ENCODE results near the gene MMP24. TPM values are rescaled to one million over a fixed set of nuclear protein-coding genes. Genes with fewer than 3 reads are reported as not detected.

The MMP24 gene
- total and polyA plus RNA-seq, 4 donors = 0.20 to 1.2 (median 0.57) TPM

- H3K9me3 ChIP-seq (ENCODE audit: control insufficient read depth, low read length) = no peaks in the 10 kb centered on the region
- 15 to 19% methylated on average over 8 of the region's 8 CpGs for WGBS, 2 donors
- H3K36me3 ChIP-seq (ENCODE audit: control insufficient read depth in 1 of 2, insufficient read depth in 2 of 2, low read length in 1 of 2) = no peaks in the 10 kb centered on the region
- peak; percentile 84 to 86 for DNase-seq
- H3K27me3 ChIP-seq (ENCODE audit: control insufficient read depth in 1 of 2, insufficient read depth in 2 of 2, low read length in 1 of 2) = no peaks in the 10 kb centered on the region
- intact Hi-C loops (cut with DNase I) = loop anchor here (2.0 to 10.0 kb wide), 6 partner anchors 57 to 383 kb away; partner anchors contain the start of genes EDEM2 (in 1 of the 2), GGT7 (in 1 of the 2) and NCOA6 (in 1 of the 2)
- ATAC-seq (ENCODE audit: low FRiP score) = peak; percentile 96
- H3K4me3 ChIP-seq (ENCODE audit: low read length in 2 of 2) = peak overlapping the region in 1 of 2 donors; percentile 15
- no peaks in the 10 kb centered on the region for H3K4me1 ChIP-seq (ENCODE audit: control insufficient read depth in 1 of 2, insufficient read depth in 2 of 2, low read length in 2 of 2)
- H3K27ac ChIP-seq (ENCODE audit: low read depth in 1 of 2, low read length in 2 of 2) = peak overlapping the region in 1 of 2 donors; percentile 96
Measured at GRCh38 chr20:35207950-35208611, 18.4 kb upstream of the MMP24 start.

- H3K27ac ChIP-seq (ENCODE audit: low read depth in 1 of 2, low read length in 2 of 2) = no peak overlapping the region
- DNase-seq (no peak), ATAC-seq (ENCODE audit: low FRiP score) (no peak)
- H3K4me3 ChIP-seq (ENCODE audit: low read length in 2 of 2) = no peak overlapping the region
- 92 to 93% methylated on average over 12 of the region's 12 CpGs for WGBS, 2 donors
- H3K36me3 ChIP-seq (ENCODE audit: control insufficient read depth in 1 of 2, insufficient read depth in 2 of 2, low read length in 1 of 2) = peaks cover 0 to 2% of the 10 kb centered on the region in 2 donors
- H3K4me1 ChIP-seq (ENCODE audit: control insufficient read depth in 1 of 2, insufficient read depth in 2 of 2, low read length in 2 of 2) = no peaks in the 10 kb centered on the region
- no peaks in the 10 kb centered on the region for H3K9me3 ChIP-seq (ENCODE audit: control insufficient read depth, low read length)
- intact Hi-C loops (cut with DNase I) = no loop called here
- no peaks in the 10 kb centered on the region for H3K27me3 ChIP-seq (ENCODE audit: control insufficient read depth in 1 of 2, insufficient read depth in 2 of 2, low read length in 1 of 2)
Measured at GRCh38 chr20:35215066-35215956, 11.2 kb upstream of the MMP24 start.

- Histone ChIP-seq H3K27me3 (ENCODE audit: control insufficient read depth in 1 of 2, insufficient read depth in 2 of 2, low read length in 1 of 2) (no peaks in the 10 kb centered on the region), H3K27ac (ENCODE audit: low read depth in 1 of 2, low read length in 2 of 2) (no peak overlapping the region), H3K36me3 (ENCODE audit: control insufficient read depth in 1 of 2, insufficient read depth in 2 of 2, low read length in 1 of 2) (peaks cover 0 to 2% of the 10 kb centered on the region in 2 donors), H3K4me3 (ENCODE audit: low read length in 2 of 2) (no peak overlapping the region), H3K9me3 (ENCODE audit: control insufficient read depth, low read length) (no peaks in the 10 kb centered on the region), H3K4me1 (ENCODE audit: control insufficient read depth in 1 of 2, insufficient read depth in 2 of 2, low read length in 2 of 2) (no peaks in the 10 kb centered on the region)
- DNase-seq (no peak), ATAC-seq (ENCODE audit: low FRiP score) (no peak)
- intact Hi-C loops (cut with DNase I) = no loop called here
- 90 to 93% methylated on average over 5 of the region's 5 CpGs for WGBS, 2 donors
Measured at GRCh38 chr20:35216541-35216940, 9.9 kb upstream of the MMP24 start.

GRCh38 chr20:35223941-35224340 is 2.5 kb upstream of the MMP24 start:
- intact Hi-C loops (cut with DNase I) = no loop called here
- DNase-seq (no peak), ATAC-seq (ENCODE audit: low FRiP score) (no peak)
- Histone ChIP-seq H3K4me3 (ENCODE audit: low read length in 2 of 2) (no peak overlapping the region), H3K4me1 (ENCODE audit: control insufficient read depth in 1 of 2, insufficient read depth in 2 of 2, low read length in 2 of 2) (no peaks in the 10 kb centered on the region), H3K9me3 (ENCODE audit: control insufficient read depth, low read length) (no peaks in the 10 kb centered on the region), H3K36me3 (ENCODE audit: control insufficient read depth in 1 of 2, insufficient read depth in 2 of 2, low read length in 1 of 2) (no peaks in the 10 kb centered on the region), H3K27ac (ENCODE audit: low read depth in 1 of 2, low read length in 2 of 2) (no peak overlapping the region), H3K27me3 (ENCODE audit: control insufficient read depth in 1 of 2, insufficient read depth in 2 of 2, low read length in 1 of 2) (no peaks in the 10 kb centered on the region)
- WGBS, 2 donors = 95 to 97% methylated on average over 5 of the region's 5 CpGs

GRCh38 chr20:35224536-35224935 is 2.0 kb upstream of the MMP24 start:
- H3K4me1 ChIP-seq (ENCODE audit: control insufficient read depth in 1 of 2, insufficient read depth in 2 of 2, low read length in 2 of 2) = no peaks in the 10 kb centered on the region
- H3K27me3 ChIP-seq (ENCODE audit: control insufficient read depth in 1 of 2, insufficient read depth in 2 of 2, low read length in 1 of 2) = no peaks in the 10 kb centered on the region
- no peak overlapping the region for H3K27ac ChIP-seq (ENCODE audit: low read depth in 1 of 2, low read length in 2 of 2)
- intact Hi-C loops (cut with DNase I) = no loop called here
- H3K4me3 ChIP-seq (ENCODE audit: low read length in 2 of 2) = no peak overlapping the region
- no peak for DNase-seq
- no peaks in the 10 kb centered on the region for H3K9me3 ChIP-seq (ENCODE audit: control insufficient read depth, low read length)
- no peak for ATAC-seq (ENCODE audit: low FRiP score)
- H3K36me3 ChIP-seq (ENCODE audit: control insufficient read depth in 1 of 2, insufficient read depth in 2 of 2, low read length in 1 of 2) = no peaks in the 10 kb centered on the region
- 95% methylated on average over 5 of the region's 5 CpGs for WGBS, 2 donors

GRCh38 chr20:35225319-35226125 is 968 bp upstream of the MMP24 start:
- WGBS, 2 donors = 72 to 77% methylated on average over 9 of the region's 9 CpGs
- no peaks in the 10 kb centered on the region for H3K36me3 ChIP-seq (ENCODE audit: control insufficient read depth in 1 of 2, insufficient read depth in 2 of 2, low read length in 1 of 2)
- intact Hi-C loops (cut with DNase I) = no loop called here
- no peak for DNase-seq
- H3K27me3 ChIP-seq (ENCODE audit: control insufficient read depth in 1 of 2, insufficient read depth in 2 of 2, low read length in 1 of 2) = no peaks in the 10 kb centered on the region
- H3K4me3 ChIP-seq (ENCODE audit: low read length in 2 of 2) = no peak overlapping the region
- ATAC-seq (ENCODE audit: low FRiP score) = peak; percentile 41
- H3K27ac ChIP-seq (ENCODE audit: low read depth in 1 of 2, low read length in 2 of 2) = no peak overlapping the region
- no peaks in the 10 kb centered on the region for H3K9me3 ChIP-seq (ENCODE audit: control insufficient read depth, low read length)
- no peaks in the 10 kb centered on the region for H3K4me1 ChIP-seq (ENCODE audit: control insufficient read depth in 1 of 2, insufficient read depth in 2 of 2, low read length in 2 of 2)

- Histone ChIP-seq H3K4me1 (ENCODE audit: control insufficient read depth in 1 of 2, insufficient read depth in 2 of 2, low read length in 2 of 2) (no peaks in the 10 kb centered on the region), H3K27ac (ENCODE audit: low read depth in 1 of 2, low read length in 2 of 2) (no peak overlapping the region), H3K4me3 (ENCODE audit: low read length in 2 of 2) (peak overlapping the region; percentile 57 to 80), H3K36me3 (ENCODE audit: control insufficient read depth in 1 of 2, insufficient read depth in 2 of 2, low read length in 1 of 2) (no peaks in the 10 kb centered on the region), H3K9me3 (ENCODE audit: control insufficient read depth, low read length) (no peaks in the 10 kb centered on the region), H3K27me3 (ENCODE audit: control insufficient read depth in 1 of 2, insufficient read depth in 2 of 2, low read length in 1 of 2) (no peaks in the 10 kb centered on the region)
- DNase-seq (peak; percentile 64 to 87), ATAC-seq (ENCODE audit: low FRiP score) (peak; percentile 77)
- WGBS, 2 donors = 7 to 9% methylated on average over 53 to 74 of the region's 74 CpGs
- intact Hi-C loops (cut with DNase I) = no loop called here
Measured at GRCh38 chr20:35226884-35227681, 593 bp downstream of the MMP24 start.

GRCh38 chr20:35232575-35232974 is 6.1 kb downstream of the MMP24 start:
- DNase-seq (no peak), ATAC-seq (ENCODE audit: low FRiP score) (no peak)
- Histone ChIP-seq H3K36me3 (ENCODE audit: control insufficient read depth in 1 of 2, insufficient read depth in 2 of 2, low read length in 1 of 2) (no peaks in the 10 kb centered on the region), H3K27me3 (ENCODE audit: control insufficient read depth in 1 of 2, insufficient read depth in 2 of 2, low read length in 1 of 2) (no peaks in the 10 kb centered on the region), H3K4me1 (ENCODE audit: control insufficient read depth in 1 of 2, insufficient read depth in 2 of 2, low read length in 2 of 2) (no peaks in the 10 kb centered on the region), H3K27ac (ENCODE audit: low read depth in 1 of 2, low read length in 2 of 2) (no peak overlapping the region), H3K4me3 (ENCODE audit: low read length in 2 of 2) (no peak overlapping the region), H3K9me3 (ENCODE audit: control insufficient read depth, low read length) (no peaks in the 10 kb centered on the region)
- 77 to 78% methylated on average over 2 of the region's 2 CpGs for WGBS, 2 donors
- intact Hi-C loops (cut with DNase I) = no loop called here
